ENCODE results near the gene LATS2.

GRCh38 chr13:21020581-21020980 lies 40.8 kb downstream of the LATS2 start:
- TF ChIP-seq POLR2A (IDR thresholded peaks at IDR 0.05; ENCODE audit: extremely low read depth, insufficient read length) (no peak), CTCF (IDR thresholded peaks at IDR 0.05; ENCODE audit: low read depth, low read length) (no peak)
